IMR-90 (cell line): ENCODE results near the gene SYP. TPM values are rescaled to one million over a fixed set of nuclear protein-coding genes. Genes with fewer than 3 reads are reported as not detected.

Experiments used
- MAFK ChIP-seq: IDR thresholded peaks from 2 replicates; pipeline ENCODE4 v1.6.1; 2012; ENCODE audit warnings: low read depth, low read length, improper control_type of control experiment
- polyA plus RNA-seq, 3 experiments: library from polyadenylated mRNA; depleted of rRNA; stranded (reverse); fragments of >200 nt; gene quantifications; 2 replicates each; pipeline ENCODE4 v1.2.3, GENCODE V29; 2012; ENCODE audit warnings: low replicate concordance in 1 of 3
- total RNA-seq: library from RNA; depleted of rRNA; stranded (reverse); fragments of >200 nt; gene quantifications from 2 replicates; pipeline ENCODE4 v1.2.3, GENCODE V29; 2012
- TF ChIP-seq, protein P1 (sequence below): fragments of 150-350 bp; IDR thresholded peaks from 2 replicates; pipeline ENCODE4 v1.6.1; 2017; ENCODE audit warnings: mild to moderate bottlenecking, antibody characterized with exemption, low read length, low read depth

The SYP gene
- total and polyA plus RNA-seq, 2 of the 4 experiments (the other 2 are of a cell fraction), result under 0.01 to 0.05 TPM

DNA sequence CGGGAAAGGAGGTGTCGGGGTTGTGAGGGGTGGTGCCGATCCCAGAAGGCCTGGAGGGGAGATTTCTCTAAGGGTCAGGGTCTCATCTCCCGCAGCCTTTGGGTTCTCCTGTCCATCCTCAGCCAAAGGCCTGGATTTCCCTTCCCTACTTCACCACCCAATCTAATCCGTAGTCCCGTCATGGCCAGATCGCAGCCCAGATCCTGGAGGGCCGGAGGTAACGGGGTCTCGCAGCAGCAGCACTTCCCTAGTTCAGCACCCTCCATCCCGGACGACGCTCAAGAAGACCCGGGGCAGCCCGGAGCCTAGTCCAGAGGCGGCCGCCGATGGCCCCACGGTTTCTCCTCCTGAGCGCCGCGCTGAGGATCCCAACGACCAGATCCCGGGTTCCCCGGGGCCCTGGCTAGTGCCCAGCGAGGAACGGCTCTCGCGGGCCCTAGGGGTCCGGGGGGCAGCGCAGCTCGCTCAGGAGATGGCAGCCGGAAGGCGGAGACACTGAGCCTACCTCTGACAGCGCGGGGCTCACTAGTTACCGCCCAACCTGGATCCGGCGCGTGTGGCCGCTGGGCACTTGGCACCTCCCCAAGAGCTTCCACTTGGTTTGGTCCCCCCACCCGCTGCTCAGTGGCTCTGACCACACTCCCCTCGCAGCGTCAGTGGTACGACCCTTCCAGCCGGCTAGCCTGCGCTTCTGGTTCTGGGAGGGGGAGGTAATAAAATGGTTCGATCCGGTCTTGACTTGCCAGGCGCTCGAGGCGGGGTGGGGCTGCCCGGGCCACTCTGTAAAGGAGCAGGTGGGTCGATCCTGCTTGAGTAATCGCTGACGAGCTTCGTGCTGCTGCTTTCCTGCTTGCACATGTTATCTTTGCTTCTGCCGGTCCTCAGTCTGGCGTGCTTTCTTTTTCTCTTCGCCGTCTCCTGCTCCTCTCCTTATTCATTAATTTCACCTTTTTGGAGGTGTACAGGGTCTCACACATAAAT lies 33.8 kb downstream of the SYP start (continued):
- no peak for TF ChIP-seq MAFK
- TF ChIP-seq, protein P1, sequence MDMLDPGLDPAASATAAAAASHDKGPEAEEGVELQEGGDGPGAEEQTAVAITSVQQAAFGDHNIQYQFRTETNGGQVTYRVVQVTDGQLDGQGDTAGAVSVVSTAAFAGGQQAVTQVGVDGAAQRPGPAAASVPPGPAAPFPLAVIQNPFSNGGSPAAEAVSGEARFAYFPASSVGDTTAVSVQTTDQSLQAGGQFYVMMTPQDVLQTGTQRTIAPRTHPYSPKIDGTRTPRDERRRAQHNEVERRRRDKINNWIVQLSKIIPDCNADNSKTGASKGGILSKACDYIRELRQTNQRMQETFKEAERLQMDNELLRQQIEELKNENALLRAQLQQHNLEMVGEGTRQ, result no peak
